GM23338 (cell line): ENCODE measurements around the gene TULP3.

Experiments used
- CREB1 ChIP-seq: fragments of 250-450 bp; sonication (Bioruptor Pico); IDR thresholded peaks from 2 replicates; pipeline ENCODE4 v1.5.0; 2020; ENCODE audit warnings: low read depth, mild to moderate bottlenecking, moderate library complexity
- CTCF ChIP-seq, 2 experiments: fragments of 200-600 bp in 1 of 2; sonication (generic) in 1 of 2; conservative IDR thresholded peaks; 2 replicates each; pipeline versions ENCODE4 v1.5.1 to v1.6.1; 2016 to 2017; ENCODE audit warnings: antibody characterized with exemption in 2 of 2, low read depth in 2 of 2, mild to moderate bottlenecking in 2 of 2, moderate library complexity in 1 of 2
- ETS1 ChIP-seq: IDR thresholded peaks from 2 replicates; pipeline ENCODE4 v1.6.1; 2016; ENCODE audit warnings: antibody characterized with exemption
- EZH2 ChIP-seq: fragments of 200-600 bp; sonication (generic); IDR thresholded peaks from one replicate; pipeline ENCODE4 v1.8.0; 2017; ENCODE audit warnings: antibody characterized with exemption, mild to moderate bottlenecking, low read depth; ENCODE audit not compliant: unreplicated experiment
- EZH2phosphoT487 ChIP-seq: fragments of 200-600 bp; sonication (generic); IDR thresholded peaks from one replicate; pipeline ENCODE4 v1.8.1; 2018; ENCODE audit warnings: antibody characterized with exemption; ENCODE audit not compliant: unreplicated experiment
- JUNB ChIP-seq: IDR thresholded peaks from one replicate; pipeline ENCODE4 v1.6.1; 2016; ENCODE audit warnings: antibody characterized with exemption; ENCODE audit not compliant: unreplicated experiment
- NANOG ChIP-seq: IDR thresholded peaks from 2 replicates; pipeline ENCODE4 v1.6.1; 2016; ENCODE audit warnings: antibody characterized with exemption, borderline replicate concordance
- POLR2AphosphoS5 ChIP-seq: IDR thresholded peaks from 2 replicates; pipeline ENCODE4 v1.6.1; 2016; ENCODE audit warnings: antibody characterized with exemption, low read depth
- REST ChIP-seq: IDR thresholded peaks from one replicate; pipeline ENCODE4 v1.6.1; 2018; ENCODE audit warnings: antibody characterized with exemption; ENCODE audit not compliant: unreplicated experiment
- STAT1 ChIP-seq: IDR thresholded peaks from one replicate; pipeline ENCODE4 v1.6.1; 2016; ENCODE audit warnings: antibody characterized with exemption; ENCODE audit not compliant: unreplicated experiment
- ZNF114 ChIP-seq: fragments of 250-450 bp; sonication (Bioruptor Pico); IDR thresholded peaks from 2 replicates; pipeline ENCODE4 v1.5.0; 2020; ENCODE audit warnings: mild to moderate bottlenecking, moderate library complexity
- ZNF331 ChIP-seq: fragments of 250-450 bp; sonication (Bioruptor Pico); IDR thresholded peaks from 2 replicates; pipeline ENCODE4 v1.5.0; 2020; ENCODE audit warnings: low read depth, mild to moderate bottlenecking, moderate library complexity
- ZNF462 ChIP-seq: fragments of 250-450 bp; sonication (Bioruptor Pico); IDR thresholded peaks from 2 replicates; pipeline ENCODE4 v1.5.0; 2020; ENCODE audit warnings: mild to moderate bottlenecking, moderate library complexity

GRCh38 chr12:2890388-2891239 is at the start of gene TULP3:
- TF ChIP-seq CTCF (conservative IDR thresholded peaks at IDR 0.05; ENCODE audit: low read depth in 2 of 2) (no peak), JUNB (no peak), ETS1 (peak; percentile 50), EZH2 (no peak), CREB1 (CRISPR knock-in tag) (peak; percentile 42; the same call in 1 of the 2 replicates), POLR2AphosphoS5 (peak; percentile 83), NANOG (no peak), REST (no peak), ZNF331 (CRISPR knock-in tag) (no peak), ZNF462 (CRISPR knock-in tag) (no peak), STAT1 (no peak), EZH2phosphoT487 (no peak), ZNF114 (CRISPR knock-in tag) (no peak)
